Activated CD4-positive, alpha-beta memory T cell treated with anti-CD3 and anti-CD28 coated beads, Interleukin-2, amount 10 ng/mL, durations not matched to agents 7 days and 5 days (primary cell): ENCODE results near the gene INPP5A. TPM values are rescaled to one million over a fixed set of nuclear protein-coding genes. Genes with fewer than 3 reads are reported as not detected.

Experiments
- CTCF ChIA-PET: fragments of 350-600 bp; sonication (Branson Sonifier 250); formaldehyde crosslinking; loops from one replicate; lab custom pipeline; 2021; ENCODE audit warnings: antibody characterized with exemption, inconsistent platforms; lab: Charles Lee
- POLR2A ChIA-PET: fragments of 350-600 bp; sonication (Branson Sonifier 250); formaldehyde crosslinking; loops from one replicate; lab custom pipeline; 2021; ENCODE audit warnings: antibody characterized with exemption; lab: Charles Lee
- DNase-seq: peaks from one replicate; pipeline ENCODE4 v3.0.0-alpha.2; 2020
- H3K27ac Mint-ChIP-seq: one replicate; pipeline ENCODE4 v1.8.0; 2021; ENCODE audit warnings: mild to moderate bottlenecking, mixed read lengths
- H3K27me3 Mint-ChIP-seq: one replicate; pipeline ENCODE4 v1.8.0; 2021; ENCODE audit warnings: mixed read lengths
- H3K36me3 Mint-ChIP-seq: one replicate; pipeline ENCODE4 v1.8.0; 2021; ENCODE audit warnings: low read depth, mixed read lengths
- H3K4me1 Mint-ChIP-seq: one replicate; pipeline ENCODE4 v1.8.0; 2021; ENCODE audit warnings: mixed read lengths
- H3K4me3 Mint-ChIP-seq: one replicate; pipeline ENCODE4 v1.8.0; 2021; ENCODE audit warnings: mild to moderate bottlenecking, mixed read lengths
- H3K9me3 Mint-ChIP-seq: one replicate; pipeline ENCODE4 v1.8.0; 2021; ENCODE audit warnings: mixed read lengths
- total RNA-seq, 2 experiments: library from RNA; stranded (reverse); gene quantifications; one replicate each; pipeline ENCODE4 v1.2.3, GENCODE V29; 2021

The INPP5A gene
- total RNA-seq, 2 experiments from 2014 or later = 9.3 to 9.5 TPM

DNA sequence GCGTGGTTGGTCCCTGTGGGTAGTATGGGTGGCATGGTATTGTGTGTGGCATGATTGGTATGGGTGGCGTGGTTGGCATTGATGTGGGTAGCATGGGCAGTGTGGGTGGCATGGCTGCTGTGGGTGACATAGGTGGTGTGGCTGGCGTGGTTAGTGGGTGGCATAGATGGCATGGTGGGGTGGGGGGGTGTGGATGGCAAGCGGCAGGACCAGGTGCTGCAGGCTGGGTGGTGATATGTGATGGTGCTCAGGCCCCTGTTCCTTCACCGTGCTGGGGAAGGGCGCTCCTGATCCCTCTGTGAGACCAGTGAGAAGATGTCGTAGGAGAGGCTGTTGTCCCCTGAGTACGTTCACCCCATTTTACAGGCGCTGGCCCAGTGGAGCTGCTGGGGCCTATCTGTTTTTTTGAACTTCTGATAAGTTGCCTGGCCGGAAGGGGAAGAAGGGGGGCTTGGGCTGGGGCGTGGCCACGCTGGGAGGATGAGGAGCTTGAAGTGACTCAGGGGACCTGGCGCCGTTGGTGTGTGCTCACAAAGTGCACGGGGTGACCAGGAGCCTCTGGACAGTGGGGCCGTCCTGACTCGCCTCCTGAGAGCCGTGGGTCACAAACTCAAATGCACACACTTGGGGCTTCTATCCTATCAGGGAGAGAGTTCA lies 17.5 kb downstream of the INPP5A start:
- Mint-ChIP-seq H3K9me3 (no peaks in the 10 kb centered on the region), H3K36me3 (no peaks in the 10 kb centered on the region), H3K27me3 (no peaks in the 10 kb centered on the region), H3K4me3 (no peak overlapping the region), H3K27ac (no peak overlapping the region), H3K4me1 (peaks cover 19% of the 10 kb centered on the region)
- POLR2A ChIA-PET = no interaction called here
- DNase-seq = no peak
- CTCF ChIA-PET = no interaction called here

DNA sequence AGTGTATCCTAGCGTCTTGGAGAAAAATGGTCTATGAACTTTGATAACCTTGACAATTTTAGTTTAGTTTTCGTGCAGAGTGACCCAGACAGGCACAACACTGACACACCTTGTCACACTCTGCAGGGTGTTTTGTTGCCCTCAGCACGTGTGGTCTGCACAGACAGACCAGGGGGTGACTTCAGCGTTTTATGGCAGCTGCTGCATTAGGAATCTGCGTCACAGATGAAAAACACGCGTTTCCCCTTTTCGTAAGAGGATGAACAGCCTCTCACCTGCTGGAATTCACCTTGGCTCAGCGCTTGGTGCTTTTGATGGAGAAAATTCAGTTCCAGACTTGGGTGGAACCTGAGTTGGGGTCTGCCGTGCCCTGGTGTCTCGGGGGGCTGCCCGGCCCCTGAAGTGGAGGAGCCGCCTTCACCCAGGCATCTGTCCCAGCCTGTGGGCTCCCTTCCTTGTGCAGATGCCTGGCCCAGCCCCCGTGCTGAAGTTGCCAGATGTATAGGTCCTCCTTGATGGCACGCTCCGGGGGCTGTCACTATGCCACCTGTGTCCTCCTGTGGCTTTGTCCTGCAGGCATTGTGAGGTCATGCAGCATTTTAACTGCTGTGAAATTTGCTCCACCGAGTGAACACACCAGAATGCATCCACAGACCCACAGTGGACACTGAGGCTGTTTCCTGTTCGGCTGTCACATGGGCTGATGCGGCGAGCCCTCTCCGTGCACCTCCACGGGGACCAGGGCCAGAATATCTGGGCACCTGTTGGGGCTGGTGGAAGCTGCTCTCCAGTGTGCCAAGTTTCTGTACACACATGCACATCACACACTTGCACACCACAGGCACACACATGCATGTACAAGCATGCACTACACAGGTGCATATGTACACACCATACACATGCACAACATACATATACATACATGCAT lies 18.3 kb downstream of the INPP5A start:
- Mint-ChIP-seq H3K27me3 (no peaks in the 10 kb centered on the region), H3K9me3 (no peaks in the 10 kb centered on the region), H3K36me3 (no peaks in the 10 kb centered on the region), H3K27ac (no peak overlapping the region), H3K4me3 (no peak overlapping the region), H3K4me1 (peaks cover 11% of the 10 kb centered on the region)
- CTCF ChIA-PET = no interaction called here
- POLR2A ChIA-PET = no interaction called here
- DNase-seq = no peak

DNA sequence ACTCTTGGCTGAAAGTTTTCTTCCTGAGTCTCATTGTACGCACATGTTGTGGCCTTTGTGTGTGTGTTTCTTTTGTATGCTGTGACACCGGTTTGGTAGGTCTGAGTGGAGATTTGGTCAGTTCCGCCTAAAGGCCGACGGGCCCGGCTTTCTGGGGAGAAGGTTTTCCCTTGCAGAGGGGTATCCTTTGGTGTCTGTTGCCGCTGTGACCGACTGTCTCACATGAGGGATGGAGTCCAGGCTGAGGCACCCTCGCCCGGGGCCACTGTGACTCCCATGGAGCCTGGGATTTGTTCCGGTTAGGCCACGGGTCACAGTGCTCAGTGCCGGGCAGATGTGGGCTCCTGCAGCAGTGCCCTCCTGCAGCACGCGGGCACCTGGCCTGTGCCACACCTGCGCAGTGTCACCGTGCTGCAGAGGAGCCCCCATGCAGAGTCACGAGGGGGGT lies 19.4 kb downstream of the INPP5A start:
- no peaks in the 10 kb centered on the region for H3K9me3 Mint-ChIP-seq
- no peak overlapping the region for H3K27ac Mint-ChIP-seq
- H3K4me1 Mint-ChIP-seq = no peaks in the 10 kb centered on the region
- ChIA-PET POLR2A (no interaction called here), CTCF (no interaction called here)
- no peak for DNase-seq
- H3K36me3 Mint-ChIP-seq = no peaks in the 10 kb centered on the region
- no peak overlapping the region for H3K4me3 Mint-ChIP-seq
- H3K27me3 Mint-ChIP-seq = no peaks in the 10 kb centered on the region

DNA sequence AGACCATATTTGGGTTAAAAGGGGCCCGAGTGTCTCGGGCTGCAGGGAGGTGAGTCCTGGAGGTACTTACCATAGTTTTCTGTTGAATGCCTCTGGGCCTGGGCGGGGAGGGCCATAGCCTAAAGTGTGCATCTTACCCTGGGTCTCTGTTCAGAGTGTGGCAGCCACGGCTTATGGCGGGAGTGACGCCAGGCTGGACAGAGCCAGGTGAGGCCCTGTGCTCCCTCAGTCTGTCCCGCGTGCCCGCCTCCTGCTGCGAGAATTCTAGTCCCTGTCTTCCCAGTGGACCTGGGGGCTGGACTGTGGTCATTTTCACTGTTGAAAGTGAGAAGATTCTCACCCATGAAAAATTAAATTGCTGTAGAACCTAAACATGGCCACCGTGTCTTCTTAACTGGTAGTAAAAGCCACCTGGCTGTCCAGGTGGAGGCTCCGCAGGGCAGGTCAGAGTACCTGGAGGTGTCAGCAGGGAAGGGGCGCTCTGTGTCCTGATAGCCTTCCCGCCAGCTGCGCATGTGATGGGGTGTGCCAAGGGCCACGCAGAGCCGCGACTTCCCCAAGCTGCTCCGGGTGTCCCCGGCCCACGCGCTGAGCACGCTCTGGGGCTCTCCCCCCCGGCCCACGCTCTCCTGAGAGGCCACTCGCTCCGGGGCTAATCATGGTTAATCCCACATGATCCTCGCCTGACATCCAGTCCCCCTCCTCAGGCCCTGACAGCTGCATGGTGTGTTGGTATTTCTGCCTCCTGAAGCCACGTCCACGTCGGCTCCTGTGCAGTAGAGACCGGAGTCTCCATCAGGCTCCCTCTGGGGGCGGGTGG lies 20.3 kb downstream of the INPP5A start:
- Mint-ChIP-seq H3K9me3 (no peaks in the 10 kb centered on the region), H3K4me1 (no peaks in the 10 kb centered on the region), H3K27me3 (no peaks in the 10 kb centered on the region), H3K36me3 (no peaks in the 10 kb centered on the region), H3K4me3 (no peak overlapping the region), H3K27ac (no peak overlapping the region)
- ChIA-PET POLR2A (interaction anchor here (0.8 kb wide), 1 partner anchor 14 kb away, joined by 3 read pairs; no protein-coding TSS in a partner anchor), CTCF (no interaction called here)
- DNase-seq = no peak

DNA sequence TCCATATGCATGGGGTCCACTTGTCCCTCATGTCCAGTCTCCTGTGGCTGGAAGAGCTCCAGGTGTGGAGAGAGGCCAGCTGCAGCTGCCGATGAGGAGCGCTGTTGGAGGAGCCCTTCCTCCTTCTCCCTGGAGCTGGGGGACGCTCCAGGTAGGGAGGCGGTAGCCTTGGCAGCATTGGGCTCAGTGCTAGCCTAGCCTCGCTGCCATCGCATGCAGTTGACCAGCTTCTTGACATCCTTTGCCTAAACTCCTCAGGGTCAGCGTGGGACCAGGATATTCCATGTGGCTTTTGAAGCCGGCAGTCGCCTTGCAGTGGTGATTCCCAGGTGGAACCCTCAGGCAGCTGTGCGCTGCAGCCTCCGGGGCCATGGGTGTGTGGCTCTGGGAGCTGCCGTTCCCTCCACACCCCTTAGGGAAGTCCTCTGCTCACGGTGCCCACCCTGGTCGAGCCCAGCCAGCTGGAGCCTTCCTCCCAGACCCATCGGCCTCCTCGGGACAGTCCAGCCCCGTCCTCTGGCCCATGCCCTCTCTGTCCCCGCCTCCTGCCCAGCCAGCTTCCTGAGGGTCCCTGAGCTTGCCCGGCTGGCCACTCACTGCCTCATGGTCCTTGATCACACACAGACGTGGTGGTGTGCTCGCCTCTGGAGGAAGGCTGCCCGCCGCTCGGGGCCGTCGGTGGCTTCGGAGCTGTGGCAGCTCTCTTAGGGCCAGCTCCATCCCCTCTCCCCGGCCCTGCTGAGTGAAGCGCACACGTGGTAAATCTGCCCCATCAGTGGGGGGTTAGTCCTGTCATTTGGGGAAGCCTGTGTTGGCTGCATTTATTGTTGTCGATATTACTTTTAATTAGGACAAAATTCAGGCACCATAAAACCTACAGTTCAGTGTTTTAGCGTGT lies 21.2 kb downstream of the INPP5A start:
- Mint-ChIP-seq H3K9me3 (no peaks in the 10 kb centered on the region), H3K36me3 (no peaks in the 10 kb centered on the region), H3K4me3 (no peak overlapping the region), H3K27ac (no peak overlapping the region), H3K27me3 (peaks cover 1% of the 10 kb centered on the region), H3K4me1 (no peaks in the 10 kb centered on the region)
- CTCF ChIA-PET = no interaction called here
- DNase-seq = no peak
- POLR2A ChIA-PET = interaction anchor here (0.8 kb wide), 1 partner anchor 13 kb away, joined by 3 read pairs; no protein-coding TSS in a partner anchor

DNA sequence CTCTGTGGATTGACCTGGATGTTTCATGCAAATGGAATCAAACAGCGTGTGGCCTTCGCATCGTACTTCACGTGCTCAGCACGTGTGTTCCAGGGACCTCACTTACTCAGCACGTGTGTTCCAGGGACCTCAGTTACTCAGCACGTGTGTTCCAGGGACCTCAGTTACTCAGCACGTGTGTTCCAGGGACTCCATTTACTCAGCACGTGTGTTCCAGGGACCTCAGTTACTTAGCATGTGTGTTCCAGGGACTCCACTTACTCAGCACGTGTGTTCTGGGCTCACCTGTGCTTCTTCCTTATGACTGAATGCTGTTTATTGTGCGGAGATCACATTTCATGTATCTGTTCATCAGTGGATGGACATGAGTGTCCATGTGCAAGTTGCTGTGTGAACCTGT lies 22.0 kb downstream of the INPP5A start:
- Mint-ChIP-seq H3K27ac (no peak overlapping the region), H3K4me3 (no peak overlapping the region), H3K36me3 (no peaks in the 10 kb centered on the region), H3K27me3 (peaks cover 1% of the 10 kb centered on the region), H3K4me1 (no peaks in the 10 kb centered on the region), H3K9me3 (no peaks in the 10 kb centered on the region)
- POLR2A ChIA-PET = no interaction called here
- CTCF ChIA-PET = no interaction called here
- DNase-seq = no peak

DNA sequence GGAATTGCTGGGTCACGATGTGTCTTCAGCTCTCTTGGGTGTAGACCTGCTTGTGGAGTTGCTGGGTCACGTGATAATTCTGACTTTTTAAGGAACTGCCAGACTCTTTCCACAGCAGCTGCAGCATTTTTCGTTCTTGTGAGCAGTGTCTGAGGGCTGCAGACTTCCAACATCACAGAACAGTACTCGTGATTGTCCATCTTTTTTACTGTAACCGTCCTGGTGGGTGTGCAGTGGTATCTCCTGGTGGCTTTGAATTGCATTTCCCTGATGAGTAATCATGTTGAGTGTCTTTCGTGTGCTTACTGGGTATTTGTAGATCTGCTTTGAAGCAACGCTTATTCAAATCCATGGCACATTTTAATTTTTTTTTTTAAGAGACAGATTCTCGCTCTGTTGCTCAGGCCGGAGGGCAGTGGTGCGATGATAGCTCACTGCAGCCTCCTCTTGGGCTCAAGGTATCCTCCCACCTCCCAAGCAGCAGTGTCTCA lies 22.7 kb downstream of the INPP5A start:
- DNase-seq = no peak
- Mint-ChIP-seq H3K4me3 (no peak overlapping the region), H3K36me3 (no peaks in the 10 kb centered on the region), H3K27me3 (peaks cover 1% of the 10 kb centered on the region), H3K27ac (no peak overlapping the region), H3K4me1 (no peaks in the 10 kb centered on the region), H3K9me3 (no peaks in the 10 kb centered on the region)
- CTCF ChIA-PET = interaction anchor here (1.3 kb wide), 1 partner anchor 11 kb away, joined by 4 read pairs; no protein-coding TSS in a partner anchor
- POLR2A ChIA-PET = no interaction called here

DNA sequence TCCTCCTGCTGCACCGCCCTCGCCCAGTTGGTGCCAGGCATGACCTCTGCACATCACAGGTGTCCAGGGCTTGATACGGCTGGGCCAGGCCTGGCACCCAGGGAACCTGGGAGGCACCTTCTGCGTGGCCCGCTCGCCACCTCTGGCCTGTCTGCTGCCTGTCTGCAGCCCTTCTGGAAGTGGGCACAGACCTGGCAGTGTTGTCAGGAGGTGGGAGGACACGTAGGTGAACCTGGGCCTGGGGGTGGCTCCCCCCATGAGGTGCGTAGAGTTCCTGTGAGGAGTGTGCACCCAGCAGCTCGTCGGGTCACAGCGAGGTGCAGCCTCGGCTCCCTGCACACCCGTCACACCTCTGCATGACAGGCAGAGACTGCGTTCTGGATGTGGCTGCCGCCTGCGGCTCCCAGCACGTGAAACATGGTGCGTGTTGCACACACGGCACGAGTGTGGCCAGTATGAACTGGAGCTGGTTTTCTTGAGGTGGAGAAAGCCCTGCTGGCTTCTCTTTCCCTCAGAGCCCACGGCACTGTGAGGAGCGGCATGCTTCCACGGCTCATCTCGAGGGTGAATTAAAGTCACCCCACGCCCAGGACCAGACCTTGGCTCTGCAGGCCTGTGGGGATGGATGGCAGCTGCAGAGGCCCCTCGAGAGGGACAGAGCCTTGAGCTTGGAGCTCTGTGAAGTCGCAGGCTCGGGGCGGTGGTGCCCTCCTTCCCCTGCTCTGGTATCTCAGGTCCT lies 24.8 kb downstream of the INPP5A start:
- H3K27ac Mint-ChIP-seq = no peak overlapping the region
- POLR2A ChIA-PET = no interaction called here
- H3K4me1 Mint-ChIP-seq = peaks cover 4% of the 10 kb centered on the region
- H3K27me3 Mint-ChIP-seq = peaks cover 6% of the 10 kb centered on the region
- DNase-seq = no peak
- H3K36me3 Mint-ChIP-seq = no peaks in the 10 kb centered on the region
- H3K4me3 Mint-ChIP-seq = no peak overlapping the region
- H3K9me3 Mint-ChIP-seq = no peaks in the 10 kb centered on the region
- CTCF ChIA-PET = no interaction called here

DNA sequence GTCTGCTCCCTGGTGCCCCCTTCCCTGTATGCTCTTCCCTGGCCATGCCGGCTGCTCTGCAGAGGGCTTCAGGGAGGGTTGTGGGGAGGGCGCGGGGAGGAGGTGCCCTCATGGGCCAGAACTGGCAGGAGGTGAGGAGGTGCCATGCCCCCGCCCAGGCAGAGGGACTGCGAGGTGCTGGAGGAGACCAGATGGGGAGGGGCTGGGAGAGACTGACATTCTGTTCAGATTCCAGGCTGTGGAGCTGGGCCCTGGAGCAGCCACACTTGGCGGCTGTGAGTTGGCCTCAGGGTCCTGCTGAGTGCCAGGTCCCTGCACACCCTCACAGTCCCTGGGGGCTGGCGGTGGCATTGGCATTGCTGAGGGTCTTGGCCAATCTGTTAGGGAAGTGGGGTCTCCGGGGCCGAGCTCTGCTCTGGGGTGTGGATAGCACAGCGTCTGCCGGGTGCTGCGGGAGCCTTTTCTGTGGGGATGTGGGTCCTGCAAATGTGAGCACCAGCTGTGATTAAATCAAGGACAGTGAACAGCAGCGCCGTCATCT lies 25.4 kb downstream of the INPP5A start:
- CTCF ChIA-PET = no interaction called here
- Mint-ChIP-seq H3K36me3 (no peaks in the 10 kb centered on the region), H3K4me3 (no peak overlapping the region), H3K27me3 (peaks cover 6% of the 10 kb centered on the region), H3K9me3 (no peaks in the 10 kb centered on the region), H3K27ac (no peak overlapping the region), H3K4me1 (peaks cover 4% of the 10 kb centered on the region)
- no peak for DNase-seq
- POLR2A ChIA-PET = no interaction called here

DNA sequence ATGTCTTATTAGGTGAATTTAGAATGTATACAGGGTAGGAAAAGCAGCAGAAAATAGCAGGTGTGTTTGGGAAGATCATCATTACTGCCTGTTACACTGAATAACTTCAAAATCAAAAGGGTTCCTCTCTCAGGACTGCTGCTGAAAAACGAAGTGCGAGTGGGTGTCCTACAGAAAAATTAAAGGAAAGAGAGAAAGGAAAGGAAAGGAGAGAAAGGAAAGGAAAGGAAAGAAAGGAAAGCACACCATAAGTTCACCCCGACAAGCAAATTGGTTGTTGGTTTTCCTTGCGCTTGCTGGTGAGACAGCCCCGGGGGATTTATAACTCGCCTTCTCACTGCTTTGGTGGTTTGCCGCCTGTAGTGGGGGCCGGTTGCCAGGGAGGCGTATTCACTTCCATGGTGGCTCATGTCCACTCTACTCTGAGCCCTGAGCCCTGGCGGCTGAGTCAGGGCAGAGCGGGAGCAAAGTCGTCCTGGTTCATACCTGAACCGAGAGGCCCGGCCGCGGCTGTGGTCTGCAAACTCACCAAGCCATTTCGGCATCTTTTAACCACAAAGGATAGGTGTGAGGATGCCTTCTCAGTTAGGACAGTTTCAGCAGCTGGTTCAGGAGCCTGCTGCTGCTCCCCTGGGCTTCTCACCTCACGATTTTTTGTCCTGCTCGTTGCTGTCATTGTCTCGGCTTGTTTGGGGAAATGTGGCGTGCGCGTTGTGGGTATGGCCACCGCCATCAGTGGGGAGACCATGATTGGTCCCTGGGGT lies 26.1 kb downstream of the INPP5A start:
- DNase-seq = no peak
- H3K4me3 Mint-ChIP-seq = no peak overlapping the region
- peaks cover 4% of the 10 kb centered on the region for H3K4me1 Mint-ChIP-seq
- peaks cover 6% of the 10 kb centered on the region for H3K27me3 Mint-ChIP-seq
- H3K36me3 Mint-ChIP-seq = no peaks in the 10 kb centered on the region
- ChIA-PET CTCF (no interaction called here), POLR2A (no interaction called here)
- H3K27ac Mint-ChIP-seq = no peak overlapping the region
- H3K9me3 Mint-ChIP-seq = no peaks in the 10 kb centered on the region

DNA sequence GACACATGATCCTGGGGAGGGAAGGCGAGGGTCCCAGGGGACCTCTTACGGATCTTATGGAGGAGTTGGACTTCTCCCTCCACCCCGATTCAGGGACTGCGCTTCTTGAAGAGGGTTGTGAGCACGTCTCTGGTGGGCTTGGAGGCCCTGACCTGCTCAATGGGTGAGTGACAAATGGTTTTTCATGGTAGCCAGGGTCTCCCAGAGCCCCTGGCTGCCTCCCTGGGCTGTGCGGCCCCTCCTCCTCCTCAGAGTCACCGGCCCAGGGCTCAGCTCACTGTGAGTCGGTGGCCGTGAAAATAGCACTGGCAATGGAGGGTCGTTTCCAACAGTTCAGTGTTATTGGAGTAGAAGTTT lies 26.6 kb downstream of the INPP5A start:
- H3K4me1 Mint-ChIP-seq = peaks cover 4% of the 10 kb centered on the region
- H3K27ac Mint-ChIP-seq = no peak overlapping the region
- CTCF ChIA-PET = no interaction called here
- peaks cover 6% of the 10 kb centered on the region for H3K27me3 Mint-ChIP-seq
- H3K4me3 Mint-ChIP-seq = no peak overlapping the region
- POLR2A ChIA-PET = no interaction called here
- no peaks in the 10 kb centered on the region for H3K9me3 Mint-ChIP-seq
- DNase-seq = no peak
- no peaks in the 10 kb centered on the region for H3K36me3 Mint-ChIP-seq
